HG02981 (cell line): ENCODE results near the gene PRMT7.

ENCODE experiments used
- ATAC-seq: cut with Tn5 transposase; IDR thresholded peaks from one replicate; pipeline ENCODE4 v1.9.1; 2021; ENCODE audit warnings: mild to moderate bottlenecking, moderate library complexity; ENCODE audit not compliant: unreplicated experiment

Gene PRMT7

DNA sequence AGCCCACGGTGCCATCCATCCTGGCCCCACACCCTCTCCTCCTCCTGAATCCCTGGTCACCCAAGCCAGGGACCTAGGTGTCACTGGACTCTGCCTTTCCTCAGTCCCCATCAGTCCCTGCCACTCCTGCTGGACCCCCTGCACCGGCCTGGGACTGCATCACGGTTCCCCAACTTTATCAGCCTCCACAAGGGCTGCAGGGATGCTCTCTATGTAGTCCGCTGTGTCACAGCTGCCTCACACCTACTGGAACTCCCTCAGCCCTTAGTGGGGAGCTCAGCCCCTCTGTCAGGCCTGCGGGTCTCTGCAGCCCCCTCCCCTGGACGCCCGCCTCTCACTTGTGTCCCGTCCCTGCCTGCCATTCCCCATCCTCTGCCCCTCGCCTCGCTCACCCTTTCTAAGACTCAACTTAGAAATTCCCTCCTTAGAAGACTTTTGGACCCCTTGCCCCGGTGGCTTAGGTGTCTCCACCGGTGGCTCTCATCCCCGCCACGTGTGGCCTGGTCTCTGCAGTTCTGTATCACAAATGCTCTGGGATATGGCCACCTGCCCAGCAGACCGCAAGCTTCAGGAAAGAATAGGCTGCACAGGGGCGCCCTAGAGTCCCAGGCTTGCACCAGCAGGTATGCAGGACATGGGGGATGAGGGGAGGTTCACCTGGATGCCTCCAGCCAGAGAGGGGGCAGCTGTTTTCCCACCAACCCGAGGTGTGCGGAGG is 62.9 kb downstream of the PRMT7 start:
- ATAC-seq = no peak

DNA sequence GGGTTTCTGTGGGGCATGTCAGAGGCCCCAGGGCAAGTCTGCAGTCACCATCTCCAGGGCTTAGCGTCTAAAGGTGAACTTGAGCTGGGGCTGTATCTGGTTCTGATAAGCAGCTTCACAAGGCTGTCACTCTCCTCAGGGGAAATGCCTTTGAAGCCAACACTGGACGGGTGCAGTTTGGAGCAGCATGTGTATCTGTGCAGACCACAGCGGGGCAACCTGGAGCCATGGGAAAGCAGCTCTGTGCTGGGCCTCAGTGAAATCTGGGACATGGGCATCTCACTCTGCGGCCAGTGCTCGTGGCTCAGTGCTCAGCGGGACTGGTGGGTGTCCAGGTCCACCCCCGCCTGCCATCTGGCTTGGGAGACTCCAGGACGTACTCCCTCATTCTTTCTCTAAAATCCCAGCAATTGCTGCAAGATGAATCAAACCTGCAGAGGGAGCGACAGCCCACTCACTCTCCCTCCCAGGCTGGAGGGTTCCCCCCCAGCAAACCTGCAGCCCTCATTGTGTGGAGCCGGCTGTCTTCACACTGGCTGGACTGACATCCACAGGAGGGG is 63.5 kb downstream of the PRMT7 start:
- no peak for ATAC-seq

GRCh38 chr16:68374961-68375660 is 64.3 kb downstream of the PRMT7 start:
- no peak for ATAC-seq

GRCh38 chr16:68375801-68376536 is 65.2 kb downstream of the PRMT7 start:
- no peak for ATAC-seq

DNA sequence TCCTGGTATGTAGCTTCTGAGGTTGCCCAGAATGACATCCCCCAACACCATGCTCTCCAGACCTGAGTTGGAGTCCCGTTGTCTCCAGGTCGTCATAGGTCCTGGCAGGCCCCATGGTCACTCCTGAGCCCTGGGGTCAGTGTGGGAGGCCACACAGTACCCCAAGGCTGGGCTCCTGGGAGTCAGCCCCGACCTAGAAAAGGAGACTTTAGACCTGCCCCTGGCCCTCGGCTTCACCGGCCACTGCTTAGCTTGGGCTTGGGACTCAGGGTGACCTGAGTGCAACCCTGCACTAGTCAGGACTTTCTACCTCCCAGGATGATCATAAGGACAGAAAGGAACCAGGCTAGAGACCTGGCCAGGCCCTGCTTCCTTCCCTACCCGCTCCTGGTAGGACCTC is 65.8 kb downstream of the PRMT7 start:
- no peak for ATAC-seq

DNA sequence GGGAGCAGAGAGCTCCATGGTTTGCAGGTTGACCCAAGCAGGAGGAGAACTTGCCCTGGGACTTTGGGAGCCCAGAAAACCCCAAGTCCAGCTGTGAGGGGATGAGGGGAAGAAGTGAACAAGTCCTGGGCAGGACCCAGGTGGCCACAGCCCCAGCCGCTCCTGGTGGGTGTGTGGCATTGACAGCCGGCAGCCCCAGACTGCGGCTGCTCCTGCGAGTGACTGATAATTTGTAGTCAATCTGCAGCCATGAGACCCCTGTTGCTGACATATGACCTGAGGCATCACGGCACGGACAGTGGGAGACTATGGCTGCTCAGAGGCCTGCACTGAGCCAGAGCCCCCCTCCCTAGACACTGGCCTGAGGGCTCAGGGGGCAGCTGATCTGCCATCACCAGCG is 66.4 kb downstream of the PRMT7 start:
- no peak for ATAC-seq

DNA sequence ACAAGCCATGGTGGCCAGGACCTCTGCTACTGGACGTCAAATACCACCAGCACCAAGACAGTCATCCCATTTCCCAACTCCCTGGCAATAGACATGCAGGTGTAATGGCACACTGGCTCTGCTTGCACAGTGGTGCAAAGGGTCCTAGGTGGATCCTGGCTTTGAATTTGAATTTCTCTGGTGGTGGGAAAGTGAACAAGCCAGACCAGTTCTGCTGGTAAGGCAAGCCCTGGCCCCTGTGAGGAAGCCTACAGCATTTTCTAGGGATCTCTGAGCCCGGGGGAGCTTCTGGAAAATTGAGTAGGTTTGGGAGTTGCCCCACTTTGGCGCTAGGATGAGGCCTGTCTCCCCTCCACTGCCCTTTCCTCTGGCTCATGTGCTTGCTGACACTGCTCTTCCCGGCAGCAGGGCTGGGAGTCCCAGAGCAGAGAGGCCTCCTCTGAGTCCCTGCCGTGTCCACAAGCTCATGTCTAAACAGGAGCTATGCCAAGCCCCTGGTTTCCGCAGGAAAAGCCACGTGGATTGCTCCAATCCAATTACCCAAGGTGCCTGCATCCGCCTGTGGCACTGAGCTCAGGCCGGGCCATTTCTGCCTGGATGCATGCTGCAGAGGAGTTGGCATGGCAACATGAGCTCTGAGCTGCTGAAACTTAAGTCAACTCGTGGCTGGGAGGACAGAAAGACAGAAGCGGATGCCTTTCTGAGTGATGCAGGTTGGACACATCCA is 67.0 kb downstream of the PRMT7 start:
- no peak for ATAC-seq

GRCh38 chr16:68378436-68379415 is 67.9 kb downstream of the PRMT7 start:
- no peak for ATAC-seq

- ATAC-seq = no peak
These were observed 68.9 kb downstream of the PRMT7 start for GRCh38 chr16:68379472-68380347.

GRCh38 chr16:68380348-68380670 is 69.5 kb downstream of the PRMT7 start:
- no peak for ATAC-seq

DNA sequence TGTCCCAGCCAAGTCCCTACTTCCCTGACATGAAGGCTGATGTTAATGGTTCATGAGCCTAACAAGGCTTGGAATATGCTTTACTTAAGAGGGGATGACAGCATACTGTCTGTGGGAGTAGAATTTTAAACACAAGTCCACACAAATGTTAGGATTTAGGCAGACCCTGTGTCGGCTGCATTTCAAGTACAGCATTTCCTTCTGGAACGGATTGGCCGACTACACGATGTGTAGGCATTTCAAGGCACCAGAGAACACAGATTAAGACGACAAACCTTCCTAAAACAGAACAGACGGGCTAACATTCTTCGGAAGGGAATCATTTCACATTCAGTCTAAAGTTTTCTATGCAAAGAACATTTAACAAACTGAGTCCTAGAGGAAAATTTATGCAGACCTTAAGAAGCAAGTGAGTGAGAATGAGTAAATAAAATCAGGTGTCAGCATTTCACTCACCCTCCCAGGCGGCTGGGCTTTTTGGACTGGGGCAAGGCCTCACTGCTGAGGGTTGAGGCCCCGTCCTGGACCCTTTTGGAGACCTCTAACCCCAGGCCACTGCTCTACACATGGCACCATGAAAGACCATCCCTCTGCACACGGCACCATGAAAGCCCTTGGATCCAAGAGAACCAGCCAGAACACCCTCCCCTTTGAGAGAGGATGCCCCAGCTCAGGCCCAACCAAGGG is 70.0 kb downstream of the PRMT7 start:
- ATAC-seq = no peak

DNA sequence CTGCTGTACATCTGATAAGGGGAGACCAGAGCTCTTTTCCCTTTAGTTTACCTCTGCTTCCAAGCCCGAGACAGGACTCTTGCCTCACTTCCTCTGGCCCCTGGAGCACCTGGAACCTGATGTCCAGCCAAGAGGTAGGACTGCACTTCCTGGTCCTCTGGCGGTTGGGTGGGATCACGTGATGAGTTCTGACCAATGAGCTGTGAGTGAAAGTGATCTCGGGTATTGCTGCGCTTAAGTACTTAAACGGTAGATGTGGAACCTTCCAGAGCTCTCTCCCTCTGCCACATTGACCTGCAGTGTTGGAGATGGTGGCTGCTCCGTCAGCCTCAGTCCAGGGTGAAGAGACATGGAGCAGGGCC is 70.5 kb downstream of the PRMT7 start:
- no peak for ATAC-seq

DNA sequence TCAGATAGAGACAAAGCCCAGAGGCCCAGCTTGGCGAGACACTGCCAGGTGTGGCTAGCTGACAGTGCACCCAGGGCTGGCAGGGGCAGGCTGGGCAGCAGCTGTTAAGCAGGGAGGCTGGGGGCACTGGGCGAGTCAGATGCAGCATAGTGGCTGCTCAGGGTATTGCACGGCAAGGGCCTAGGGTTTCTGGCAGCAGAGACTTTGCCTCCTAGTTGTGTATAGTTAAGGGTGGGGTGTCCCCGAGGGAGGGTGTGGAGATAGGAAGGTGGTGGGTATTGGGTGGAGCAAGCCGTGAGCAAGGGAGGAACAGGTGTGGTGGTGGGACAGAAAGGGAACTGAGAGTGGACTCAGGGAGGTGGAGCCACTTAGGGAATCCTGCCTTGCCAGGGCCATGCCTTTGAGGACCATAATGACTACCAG is 71.5 kb downstream of the PRMT7 start:
- peak; percentile 35 for ATAC-seq

GRCh38 chr16:68383858-68384257 is 73.0 kb downstream of the PRMT7 start:
- ATAC-seq = no peak

DNA sequence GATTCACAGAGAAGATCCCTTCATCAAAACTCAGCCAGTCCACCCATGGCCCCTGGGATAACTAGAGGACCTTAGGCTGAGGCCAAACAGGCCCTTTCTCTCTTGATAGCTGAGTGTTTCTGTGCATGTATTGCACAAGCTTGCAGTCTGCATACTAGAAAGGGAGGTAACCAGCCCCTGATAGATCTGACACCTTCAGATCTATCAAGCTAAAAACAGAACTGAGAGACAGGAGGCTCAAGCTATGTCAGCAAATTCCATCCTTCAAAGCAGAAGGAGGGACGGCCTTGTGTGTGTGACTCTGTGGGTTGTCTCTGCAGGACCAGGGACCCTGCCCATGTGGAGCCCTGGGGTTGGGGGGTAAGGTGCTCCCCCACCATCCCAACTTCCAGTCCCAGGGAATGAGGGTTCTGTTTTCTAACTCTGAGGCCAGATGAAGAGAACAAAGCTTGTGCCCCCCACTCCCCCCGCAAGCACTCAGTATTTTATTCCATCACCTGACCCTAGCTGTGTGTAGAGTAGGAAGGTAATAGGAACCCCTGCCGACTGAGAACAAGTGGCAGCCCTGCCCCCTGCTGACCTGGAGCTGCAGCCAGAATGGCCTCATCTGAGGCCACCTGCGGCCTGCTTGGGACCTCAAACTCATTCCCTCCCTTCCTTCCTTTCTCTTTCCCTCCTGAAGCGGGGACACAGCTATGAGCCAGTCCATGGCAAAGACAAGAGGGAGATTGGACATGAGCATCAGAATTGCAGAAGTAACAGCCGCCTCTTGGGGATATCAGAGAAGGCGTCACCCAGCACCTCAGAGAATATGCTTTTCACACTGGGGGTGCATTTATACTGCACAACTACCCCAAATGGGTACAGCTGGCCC is 73.7 kb downstream of the PRMT7 start:
- ATAC-seq = no peak

GRCh38 chr16:68385371-68385770 is 74.6 kb downstream of the PRMT7 start:
- no peak for ATAC-seq

DNA sequence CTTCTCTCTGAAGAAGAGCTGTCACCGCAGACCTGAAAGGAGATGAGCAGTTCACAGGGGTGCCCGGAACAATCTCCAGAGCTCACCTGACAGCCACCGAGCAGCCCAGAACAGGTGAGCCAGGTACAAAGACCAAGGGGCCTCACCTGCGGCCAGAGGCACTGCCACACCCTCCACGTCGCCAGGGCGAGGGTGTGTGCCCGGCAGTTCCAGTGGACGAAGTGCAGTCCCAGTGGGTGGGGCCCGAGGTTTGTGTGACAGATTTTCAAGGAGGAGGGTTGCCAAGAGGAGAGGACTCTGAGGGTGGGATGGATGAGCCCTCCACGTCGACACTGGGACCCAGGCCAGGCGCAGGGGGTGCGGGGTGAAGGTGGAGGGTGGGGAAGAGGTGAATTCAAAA is 75.8 kb downstream of the PRMT7 start:
- no peak for ATAC-seq
